Stimulated activated CD8-positive, alpha-beta memory T cell treated with anti-CD3 and anti-CD28 coated beads, Interleukin-15, amount 100 ng/mL, for 24 hours (primary cell): ENCODE measurements around the gene ABHD10.

Experiments
- DNase-seq: peaks from one replicate; pipeline ENCODE4 v3.0.0-alpha.2; 2020; ENCODE audit warnings: low read depth

The ABHD10 gene

GRCh38 chr3:111965484-111965883 lies 13.3 kb upstream of the ABHD10 start:
- no peak for DNase-seq

- DNase-seq = no peak
Measured at GRCh38 chr3:111967068-111967467, 11.8 kb upstream of the ABHD10 start.

GRCh38 chr3:111967651-111968274 lies 11.1 kb upstream of the ABHD10 start:
- peak; percentile 58 for DNase-seq

- no peak for DNase-seq
Measured at GRCh38 chr3:111968319-111969054, 10.3 kb upstream of the ABHD10 start.

GRCh38 chr3:111970376-111970775 lies 8.4 kb upstream of the ABHD10 start:
- no peak for DNase-seq

- DNase-seq = no peak
Measured at GRCh38 chr3:111971533-111972130, 7.2 kb upstream of the ABHD10 start.

- no peak for DNase-seq
Measured at GRCh38 chr3:111972891-111973290, 5.9 kb upstream of the ABHD10 start.

GRCh38 chr3:111975131-111975530 lies 3.7 kb upstream of the ABHD10 start:
- DNase-seq = no peak

GRCh38 chr3:111976254-111976653 lies 2.6 kb upstream of the ABHD10 start:
- no peak for DNase-seq

- DNase-seq = no peak
Measured at GRCh38 chr3:111979434-111980038, 710 bp downstream of the ABHD10 start.

GRCh38 chr3:111980716-111981456 lies 2.1 kb downstream of the ABHD10 start:
- DNase-seq = no peak

- DNase-seq = no peak
Measured at GRCh38 chr3:111981457-111981763, 2.6 kb downstream of the ABHD10 start.

- DNase-seq = no peak
Measured at GRCh38 chr3:111984636-111985298, 5.9 kb downstream of the ABHD10 start.

GRCh38 chr3:111986800-111987199 lies 8.0 kb downstream of the ABHD10 start:
- DNase-seq = no peak

- DNase-seq = no peak
Measured at GRCh38 chr3:111989061-111989678, 10.3 kb downstream of the ABHD10 start.

- DNase-seq = no peak
Measured at GRCh38 chr3:111993038-111993437, 14.2 kb downstream of the ABHD10 start.

GRCh38 chr3:111998636-111999483 lies 20.0 kb downstream of the ABHD10 start, which contains the start of gene TAGLN3:
TAGLN3 (plus strand) TSS chr3:111998922; CDS start chr3:111999423, 501 bp downstream.
- DNase-seq = no peak

- no peak for DNase-seq
Measured at GRCh38 chr3:111999484-112000324, 20.9 kb downstream of the ABHD10 start.

GRCh38 chr3:112000367-112000771 lies 21.5 kb downstream of the ABHD10 start:
- DNase-seq = no peak
